ENCODE results near the gene SLC35F3.

GRCh38 chr1:234091876-234092275, 187.4 kb downstream of the SLC35F3 start:
- TF ChIP-seq CTCF (IDR thresholded peaks at IDR 0.05; ENCODE audit: poor library complexity) = no peak
- no peak for TF ChIP-seq EZH2 (IDR thresholded peaks at IDR 0.05; ENCODE audit: borderline replicate concordance)
- TF ChIP-seq EZH2phosphoT487 (IDR thresholded peaks at IDR 0.05; ENCODE audit: low read depth, severe bottlenecking, unreplicated experiment) = no peak
